Lung (tissue), 12 donors: Measurements from ENCODE around the gene GPS1. TPM values are rescaled to one million over a fixed set of nuclear protein-coding genes. Genes with fewer than 3 reads are reported as not detected.

Experiments
- ATAC-seq: fragments of 200-7000 bp; cut with Tn5 transposase; one replicate; pipeline ENCODE4 v1.9.1; 2020; ENCODE audit warnings: moderate number of reproducible peaks; ENCODE audit not compliant: insufficient read depth, low FRiP score
- DNase-seq, 3 donors: peaks; one replicate each; pipeline ENCODE4 v3.0.0-alpha.2; 2013 to 2017
- H3K27ac ChIP-seq, 2 donors: one replicate each; pipeline ENCODE4 v1.5.1; 2013; ENCODE audit warnings: mild to moderate bottlenecking in 2 of 2, moderate library complexity in 2 of 2, control low read depth in 1 of 2, inconsistent platforms in 1 of 2, low read depth in 1 of 2, low read length in 1 of 2
- H3K27me3 ChIP-seq, 3 donors: one replicate each; pipeline ENCODE4 v1.5.1; 2013; ENCODE audit warnings: low read length in 2 of 3; ENCODE audit not compliant: control insufficient read depth in 3 of 3, insufficient read depth in 3 of 3
- H3K36me3 ChIP-seq, 4 donors: one replicate each; pipeline ENCODE4 v1.5.1; 2013; ENCODE audit warnings: low read length in 4 of 4, mild to moderate bottlenecking in 1 of 4, moderate library complexity in 1 of 4; ENCODE audit not compliant: control insufficient read depth in 4 of 4, insufficient read depth in 4 of 4
- H3K4me1 ChIP-seq, 5 donors: one replicate each; pipeline ENCODE4 v1.5.1; 2013; ENCODE audit warnings: low read length in 5 of 5, mild to moderate bottlenecking in 2 of 5, moderate library complexity in 1 of 5; ENCODE audit not compliant: control insufficient read depth in 5 of 5, insufficient read depth in 5 of 5
- H3K4me3 ChIP-seq: one replicate; pipeline ENCODE4 v1.5.1; 2013; ENCODE audit warnings: mild to moderate bottlenecking, control low read depth, moderate library complexity
- H3K9ac ChIP-seq, 2 donors: one replicate each; pipeline ENCODE4 v1.5.1; 2013; ENCODE audit warnings: low read length in 2 of 2, control low read depth in 1 of 2; ENCODE audit not compliant: insufficient read depth in 1 of 2
- H3K9me3 ChIP-seq, 4 donors: one replicate each; pipeline ENCODE4 v1.5.1; 2013; ENCODE audit warnings: low read length in 3 of 4, mild to moderate bottlenecking in 1 of 4, moderate library complexity in 1 of 4; ENCODE audit not compliant: control insufficient read depth in 4 of 4, insufficient read depth in 3 of 4
- CTCF ChIP-seq: IDR thresholded peaks from 2 replicates; pipeline ENCODE4 v1.5.1; 2012; ENCODE audit warnings: mild to moderate bottlenecking; ENCODE audit errors: control extremely low read depth, extremely low read depth
- WGBS, 2 donors: extraction: QIAGEN DNeasy Blood & Tissue Kit; methylation state at CpG; one replicate each; pipeline ENCODE4 v1.1.7; 2013; 5-methylcytosine and 5-hydroxymethylcytosine counted together
- polyA plus RNA-seq, 2 donors: library from polyadenylated mRNA; stranded (reverse); fragments of 200-250 nt; gene quantifications; one replicate each; pipeline ENCODE4 v1.2.1, GENCODE V29; 2013
- total RNA-seq, 2 donors: library from RNA; depleted of rRNA in 1 of 2; stranded (reverse); fragments of >200 nt in 1 of 2; gene quantifications; one replicate each; pipeline ENCODE4 v1.2.1, GENCODE V29; 2014 to 2021
- donor health status: control.
- donor health status: control.
- donor health status: Bipolar disorder and iron deficiency.
- donor health status: healthy.
- donor health status: DM: yes; HTN: yes; CAD: no.

Gene GPS1
- total and polyA plus RNA-seq, 4 donors = 71.0 to 102 (median 89.4) TPM

GRCh38 chr17:82062076-82062983 lies 10.6 kb downstream of the GPS1 start:
- WGBS, 2 donors = 89 to 91% methylated on average over 24 of the region's 24 CpGs
- no peak overlapping the region for H3K4me3 ChIP-seq
- no peak for TF ChIP-seq CTCF
- H3K9ac ChIP-seq = no peak overlapping the region
- no peaks in the 10 kb centered on the region for H3K9me3 ChIP-seq
- H3K4me1 ChIP-seq = peaks cover 0 to 19% (median 10%) of the 10 kb centered on the region in 5 donors
- H3K27me3 ChIP-seq = no peaks in the 10 kb centered on the region
- ATAC-seq = no peak
- H3K36me3 ChIP-seq = peaks cover 2 to 66% (median 7%) of the 10 kb centered on the region in 4 donors
- no peak for DNase-seq
- H3K27ac ChIP-seq = no peak overlapping the region

GRCh38 chr17:82062984-82063368 lies 11.3 kb downstream of the GPS1 start:
- H3K9me3 ChIP-seq = no peaks in the 10 kb centered on the region
- no peak overlapping the region for H3K4me3 ChIP-seq
- no peaks in the 10 kb centered on the region for H3K27me3 ChIP-seq
- 90 to 92% methylated on average over 9 of the region's 9 CpGs for WGBS, 2 donors
- DNase-seq = no peak
- no peak overlapping the region for H3K9ac ChIP-seq
- peaks cover 0 to 60% (median 6%) of the 10 kb centered on the region in 4 donors for H3K36me3 ChIP-seq
- no peak overlapping the region for H3K27ac ChIP-seq
- no peak for TF ChIP-seq CTCF
- ATAC-seq = no peak
- H3K4me1 ChIP-seq = peaks cover 0 to 19% (median 10%) of the 10 kb centered on the region in 5 donors

GRCh38 chr17:82063424-82064415 lies 12.0 kb downstream of the GPS1 start:
- WGBS, 2 donors = 83 to 88% methylated on average over 20 of the region's 20 CpGs
- Histone ChIP-seq H3K27me3 (no peaks in the 10 kb centered on the region), H3K9ac (no peak overlapping the region), H3K9me3 (no peaks in the 10 kb centered on the region), H3K4me3 (no peak overlapping the region), H3K27ac (no peak overlapping the region), H3K36me3 (peaks cover 0 to 52% (median 6%) of the 10 kb centered on the region in 4 donors), H3K4me1 (peaks cover 0 to 19% (median 10%) of the 10 kb centered on the region in 5 donors)
- no peak for TF ChIP-seq CTCF
- no peak for ATAC-seq
- no peak for DNase-seq
